Mesothelial cell of epicardium (in vitro differentiated cells): Measurements from ENCODE around the gene KLHDC4. TPM values are rescaled to one million over a fixed set of nuclear protein-coding genes. Genes with fewer than 3 reads are reported as not detected.

Experiments
- DNase-seq, 2 experiments: peaks; one replicate each; pipeline ENCODE4 v3.0.0; 2021; ENCODE audit warnings: low spot score in 2 of 2; ENCODE audit not compliant: unreplicated experiment in 2 of 2
- H3K27ac Mint-ChIP-seq: 2 replicates; pipeline ENCODE4 v1.8.0; 2021; ENCODE audit warnings: mixed read lengths
- H3K27me3 Mint-ChIP-seq: 2 replicates; pipeline ENCODE4 v1.8.0; 2021; ENCODE audit warnings: low read depth, mixed read lengths
- H3K36me3 Mint-ChIP-seq: 2 replicates; pipeline ENCODE4 v1.8.0; 2021; ENCODE audit warnings: mixed read lengths
- H3K4me1 Mint-ChIP-seq: 2 replicates; pipeline ENCODE4 v1.8.0; 2021; ENCODE audit warnings: mixed read lengths
- H3K4me3 Mint-ChIP-seq: 2 replicates; pipeline ENCODE4 v1.8.0; 2021; ENCODE audit warnings: mild to moderate bottlenecking, moderate library complexity, mixed read lengths
- H3K9me3 Mint-ChIP-seq: 2 replicates; pipeline ENCODE4 v1.8.0; 2021; ENCODE audit warnings: mixed read lengths
- total RNA-seq: library from RNA; stranded (reverse); gene quantifications from 3 replicates; pipeline ENCODE4 v1.2.1, GENCODE V29; 2021
- TF ChIP-seq, protein P1 (sequence below): fragments of 200-600 bp; sonication (generic); IDR thresholded peaks from one replicate; pipeline ENCODE4 v1.5.0; 2021; ENCODE audit warnings: antibody characterized with exemption; ENCODE audit not compliant: unreplicated experiment

Gene KLHDC4
- total RNA-seq, 1 donor from 2014 or later = 52.7 TPM

DNA sequence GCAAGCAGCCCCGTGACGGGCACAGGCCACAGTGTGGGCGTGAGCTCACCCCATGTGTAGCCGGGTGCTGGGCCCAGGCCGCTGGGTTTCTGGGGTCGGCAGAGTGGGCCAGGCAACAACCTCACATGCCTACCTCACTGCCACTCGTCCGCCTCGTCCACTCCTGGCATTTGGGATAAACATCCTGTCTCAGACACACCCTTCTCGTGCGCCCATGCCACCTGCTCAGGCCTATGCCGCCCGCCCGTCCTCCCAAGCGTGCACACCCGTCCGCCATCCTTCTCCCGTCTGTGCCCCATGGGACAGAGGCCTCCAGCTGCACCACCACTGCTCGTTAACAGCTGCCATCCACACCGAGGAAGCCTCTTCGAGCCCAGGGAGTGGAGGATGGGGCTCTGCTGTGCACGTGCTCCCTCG, 64.3 kb downstream of the KLHDC4 start:
- Mint-ChIP-seq H3K9me3 (no peaks in the 10 kb centered on the region), H3K27me3 (no peaks in the 10 kb centered on the region), H3K36me3 (peaks cover 4% of the 10 kb centered on the region), H3K4me3 (no peak overlapping the region), H3K4me1 (no peaks in the 10 kb centered on the region), H3K27ac (no peak overlapping the region)
- DNase-seq = no peak
- TF ChIP-seq, protein P1, sequence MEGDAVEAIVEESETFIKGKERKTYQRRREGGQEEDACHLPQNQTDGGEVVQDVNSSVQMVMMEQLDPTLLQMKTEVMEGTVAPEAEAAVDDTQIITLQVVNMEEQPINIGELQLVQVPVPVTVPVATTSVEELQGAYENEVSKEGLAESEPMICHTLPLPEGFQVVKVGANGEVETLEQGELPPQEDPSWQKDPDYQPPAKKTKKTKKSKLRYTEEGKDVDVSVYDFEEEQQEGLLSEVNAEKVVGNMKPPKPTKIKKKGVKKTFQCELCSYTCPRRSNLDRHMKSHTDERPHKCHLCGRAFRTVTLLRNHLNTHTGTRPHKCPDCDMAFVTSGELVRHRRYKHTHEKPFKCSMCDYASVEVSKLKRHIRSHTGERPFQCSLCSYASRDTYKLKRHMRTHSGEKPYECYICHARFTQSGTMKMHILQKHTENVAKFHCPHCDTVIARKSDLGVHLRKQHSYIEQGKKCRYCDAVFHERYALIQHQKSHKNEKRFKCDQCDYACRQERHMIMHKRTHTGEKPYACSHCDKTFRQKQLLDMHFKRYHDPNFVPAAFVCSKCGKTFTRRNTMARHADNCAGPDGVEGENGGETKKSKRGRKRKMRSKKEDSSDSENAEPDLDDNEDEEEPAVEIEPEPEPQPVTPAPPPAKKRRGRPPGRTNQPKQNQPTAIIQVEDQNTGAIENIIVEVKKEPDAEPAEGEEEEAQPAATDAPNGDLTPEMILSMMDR = no peak

DNA sequence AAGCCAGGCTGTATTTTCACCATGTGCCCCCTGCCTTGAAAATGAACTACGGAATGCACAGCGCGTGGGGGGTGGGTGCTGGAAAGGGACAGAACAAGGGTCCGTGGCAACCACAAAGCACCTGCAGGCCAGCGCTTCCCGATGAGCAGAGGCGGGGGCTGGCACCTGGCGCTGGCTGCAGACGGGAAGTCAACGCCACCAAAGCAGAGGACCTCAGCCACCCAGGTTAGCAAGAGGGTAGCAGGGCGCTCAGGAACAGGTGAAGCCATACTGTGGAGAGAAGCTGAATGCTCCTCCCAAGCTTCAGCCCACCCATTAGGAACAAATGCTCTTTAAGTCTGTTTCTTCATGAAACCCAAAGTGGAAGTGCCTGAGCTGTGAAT, 64.7 kb downstream of the KLHDC4 start:
- no peak for DNase-seq
- H3K27ac Mint-ChIP-seq = no peak overlapping the region
- peaks cover 6% of the 10 kb centered on the region for H3K36me3 Mint-ChIP-seq
- no peaks in the 10 kb centered on the region for H3K27me3 Mint-ChIP-seq
- no peak overlapping the region for H3K4me3 Mint-ChIP-seq
- H3K4me1 Mint-ChIP-seq = no peaks in the 10 kb centered on the region
- no peaks in the 10 kb centered on the region for H3K9me3 Mint-ChIP-seq
- TF ChIP-seq, protein P1 = no peak

DNA sequence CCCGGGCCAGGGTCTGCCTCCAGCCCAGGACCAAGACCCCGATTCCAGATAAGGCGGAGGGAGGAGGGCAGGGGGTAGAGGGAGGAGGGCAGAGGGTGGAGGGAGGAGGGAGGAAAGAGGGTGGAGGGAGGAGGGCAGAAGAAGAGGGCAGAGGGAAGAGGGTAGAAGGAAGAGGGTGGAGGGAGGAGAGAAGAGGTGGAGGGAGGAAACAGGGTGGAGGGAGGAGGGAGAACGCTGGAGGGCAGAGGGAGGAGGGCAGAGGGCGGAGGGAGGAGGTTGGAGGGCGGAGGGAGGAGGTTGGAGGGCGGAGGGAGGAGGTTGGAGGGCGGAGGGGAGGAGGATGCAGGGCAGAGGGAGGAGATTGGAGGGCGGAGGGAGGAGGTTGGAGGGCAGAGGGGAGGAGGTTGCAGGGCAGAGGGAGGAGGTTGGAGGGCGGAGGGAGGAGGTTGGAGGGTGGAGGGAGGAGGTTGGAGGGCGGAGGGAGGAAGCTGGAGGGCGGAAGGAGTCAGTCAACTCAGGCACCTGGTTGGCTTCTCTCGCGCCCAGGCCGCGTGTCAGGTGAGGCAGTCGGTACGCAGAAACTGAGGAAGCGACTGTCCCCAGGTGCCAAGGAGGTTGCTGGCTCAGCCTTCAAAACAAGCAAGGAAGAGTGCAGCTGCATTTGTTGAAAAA, 65.2 kb downstream of the KLHDC4 start:
- no peaks in the 10 kb centered on the region for H3K9me3 Mint-ChIP-seq
- H3K36me3 Mint-ChIP-seq = peaks cover 6% of the 10 kb centered on the region
- TF ChIP-seq, protein P1 = no peak
- H3K27me3 Mint-ChIP-seq = no peaks in the 10 kb centered on the region
- H3K4me1 Mint-ChIP-seq = no peaks in the 10 kb centered on the region
- no peak overlapping the region for H3K27ac Mint-ChIP-seq
- no peak overlapping the region for H3K4me3 Mint-ChIP-seq
- DNase-seq = no peak

- Mint-ChIP-seq H3K9me3 (no peaks in the 10 kb centered on the region), H3K4me3 (no peak overlapping the region), H3K4me1 (no peaks in the 10 kb centered on the region), H3K36me3 (peaks cover 6% of the 10 kb centered on the region), H3K27ac (no peak overlapping the region), H3K27me3 (no peaks in the 10 kb centered on the region)
- TF ChIP-seq, protein P1 = no peak
- DNase-seq = no peak
Observed at GRCh38 chr16:87698676-87699199, 67.0 kb downstream of the KLHDC4 start.

- no peaks in the 10 kb centered on the region for H3K4me1 Mint-ChIP-seq
- TF ChIP-seq, protein P1 = no peak
- no peak for DNase-seq
- no peaks in the 10 kb centered on the region for H3K27me3 Mint-ChIP-seq
- H3K36me3 Mint-ChIP-seq = peaks cover 4% of the 10 kb centered on the region
- H3K27ac Mint-ChIP-seq = no peak overlapping the region
- no peaks in the 10 kb centered on the region for H3K9me3 Mint-ChIP-seq
- H3K4me3 Mint-ChIP-seq = no peak overlapping the region
Observed at GRCh38 chr16:87698241-87698640, 67.5 kb downstream of the KLHDC4 start.
